ENCODE results near the gene ADAMTS18. TPM values are rescaled to one million over a fixed set of nuclear protein-coding genes. Genes with fewer than 3 reads are reported as not detected.
"Not testable (repeated sequence)": the region's sequence is repeated elsewhere in the genome, so short reads cannot be mapped to it uniquely, and the experiment has no call there.

ADAMTS18 gene
- polyA plus RNA-seq, 1 of the 3 experiments (the other 2 are of a cell fraction) = under 0.01 TPM

- no peaks in the 10 kb centered on the region for H3K27me3 ChIP-seq (ENCODE audit: insufficient read depth)
- H3K4me2 ChIP-seq = no peak overlapping the region
- no peaks in the 10 kb centered on the region for H3K9me3 ChIP-seq
- H3K36me3 ChIP-seq (replicated peaks in 1 of 2; ENCODE audit: control insufficient read depth in 1 of 2, insufficient read depth in 2 of 2, low read length in 1 of 2) = no peaks in the 10 kb centered on the region
- CTCF ChIA-PET = no interaction called here
- H3K27ac ChIP-seq (ENCODE audit: low read depth in 2 of 2, low read length in 1 of 2) = no peak overlapping the region
- H4K20me1 ChIP-seq (ENCODE audit: insufficient read depth) = no peaks in the 10 kb centered on the region
- POLR2A ChIA-PET = no interaction called here
- no peak overlapping the region for H2AFZ ChIP-seq (ENCODE audit: low read depth)
- H3F3A ChIP-seq (replicated peaks; ENCODE audit: insufficient read depth) = no peaks in the 10 kb centered on the region
- TF ChIP-seq USF1 (IDR thresholded peaks at IDR 0.05; ENCODE audit: borderline replicate concordance, low read depth) (no peak), FOSL2 (IDR thresholded peaks at IDR 0.05; ENCODE audit: borderline replicate concordance, low read depth) (no peak), MAX (IDR thresholded peaks at IDR 0.05; ENCODE audit: low read depth) (no peak), CTCF (IDR thresholded peaks at IDR 0.05) (no peak), PBX3 (IDR thresholded peaks at IDR 0.05) (no peak), EP300 (IDR thresholded peaks at IDR 0.05; ENCODE audit: borderline replicate concordance in 1 of 2, low read depth in 1 of 2, low read length in 1 of 2) (no peak), SMC3 (IDR thresholded peaks at IDR 0.05; ENCODE audit: low read depth, low read length) (no peak), ELF1 (IDR thresholded peaks at IDR 0.05) (no peak), TCF12 (IDR thresholded peaks at IDR 0.05) (no peak), USF2 (IDR thresholded peaks at IDR 0.05; ENCODE audit: borderline replicate concordance, low read depth, low read length) (no peak), TEAD4 (IDR thresholded peaks at IDR 0.05; ENCODE audit: borderline replicate concordance, insufficient read depth) (no peak), MEF2A (IDR thresholded peaks at IDR 0.05; ENCODE audit: borderline replicate concordance, low read depth) (no peak), RFX5 (IDR thresholded peaks at IDR 0.05; ENCODE audit: low read length) (no peak), RXRA (IDR thresholded peaks at IDR 0.05; ENCODE audit: borderline replicate concordance, low read depth) (no peak), TAF1 (IDR thresholded peaks at IDR 0.05; ENCODE audit: borderline replicate concordance, low read depth, low read length) (no peak), GABPA (IDR thresholded peaks at IDR 0.05; ENCODE audit: low read depth) (no peak)
- H3K4me3 ChIP-seq (ENCODE audit: low read depth in 2 of 2, low read length in 1 of 2) = no peak overlapping the region
- DNase-seq = no peak
- H3K4me1 ChIP-seq (ENCODE audit: control insufficient read depth in 1 of 2, insufficient read depth in 2 of 2, low read depth in 1 of 2, low read length in 1 of 2) = no peaks in the 10 kb centered on the region
- no peaks in the 10 kb centered on the region for H3K79me2 ChIP-seq (ENCODE audit: insufficient read depth)
- 32% methylated on average over 2 of the region's 2 CpGs for WGBS (ENCODE audit: low lambda C conversion rate)
- H3K9me2 ChIP-seq = no peaks in the 10 kb centered on the region
- no peak overlapping the region for H3K9ac ChIP-seq
Observed at GRCh38 chr16:77282345-77282744, 152.5 kb downstream of the ADAMTS18 start.

- H3K27me3 ChIP-seq (ENCODE audit: insufficient read depth); H3K4me1 ChIP-seq (ENCODE audit: control insufficient read depth in 1 of 2, insufficient read depth in 2 of 2, low read depth in 1 of 2, low read length in 1 of 2); H3F3A ChIP-seq (replicated peaks; ENCODE audit: insufficient read depth); H3K4me3 ChIP-seq (ENCODE audit: low read depth in 2 of 2, low read length in 1 of 2); DNase-seq; H3K4me2 ChIP-seq; H3K9me2 ChIP-seq; H2AFZ ChIP-seq (ENCODE audit: low read depth); H3K9ac ChIP-seq; H4K20me1 ChIP-seq (ENCODE audit: insufficient read depth); H3K79me2 ChIP-seq (ENCODE audit: insufficient read depth); POLR2A ChIA-PET; H3K9me3 ChIP-seq; H3K36me3 ChIP-seq (replicated peaks in 1 of 2; ENCODE audit: control insufficient read depth in 1 of 2, insufficient read depth in 2 of 2, low read length in 1 of 2); H3K27ac ChIP-seq (ENCODE audit: low read depth in 2 of 2, low read length in 1 of 2): not testable (repeated sequence)
- CTCF ChIA-PET = interaction anchor here (1.1 kb wide), 1 partner anchor 305 kb away, joined by 4 read pairs; no protein-coding TSS in a partner anchor
- WGBS (ENCODE audit: low lambda C conversion rate) = 38% methylated on average over 8 of the region's 8 CpGs
Observed at GRCh38 chr16:77279316-77279715, 155.5 kb downstream of the ADAMTS18 start.
